Adipose tissue (tissue), 3 donors: Measurements from ENCODE around the gene ZDHHC5. TPM values are rescaled to one million over a fixed set of nuclear protein-coding genes. Genes with fewer than 3 reads are reported as not detected.
A peak's percentile ranks its signal among the peaks of the same experiment; 100 is the strongest.

ENCODE experiments used
- H3K27ac ChIP-seq: one replicate; pipeline ENCODE4 v1.5.1; 2013; ENCODE audit warnings: low read depth, low read length
- whole genome bisulfite sequencing, 3 donors: extraction: QIAGEN DNeasy Blood & Tissue Kit; methylation state at CpG; one replicate each; pipeline ENCODE4 v1.1.7; 2013; 5-methylcytosine and 5-hydroxymethylcytosine counted together
- polyA plus RNA-seq, 3 donors: library from polyadenylated mRNA; stranded (reverse); fragments of 200-250 nt; gene quantifications; one replicate each; pipeline ENCODE4 v1.2.3, GENCODE V29; 2013
- donor health status: healthy with polysubstance abuse.
- donor health status: Bipolar disorder and iron deficiency.
- donor health status: healthy.

ZDHHC5 gene, protein sequence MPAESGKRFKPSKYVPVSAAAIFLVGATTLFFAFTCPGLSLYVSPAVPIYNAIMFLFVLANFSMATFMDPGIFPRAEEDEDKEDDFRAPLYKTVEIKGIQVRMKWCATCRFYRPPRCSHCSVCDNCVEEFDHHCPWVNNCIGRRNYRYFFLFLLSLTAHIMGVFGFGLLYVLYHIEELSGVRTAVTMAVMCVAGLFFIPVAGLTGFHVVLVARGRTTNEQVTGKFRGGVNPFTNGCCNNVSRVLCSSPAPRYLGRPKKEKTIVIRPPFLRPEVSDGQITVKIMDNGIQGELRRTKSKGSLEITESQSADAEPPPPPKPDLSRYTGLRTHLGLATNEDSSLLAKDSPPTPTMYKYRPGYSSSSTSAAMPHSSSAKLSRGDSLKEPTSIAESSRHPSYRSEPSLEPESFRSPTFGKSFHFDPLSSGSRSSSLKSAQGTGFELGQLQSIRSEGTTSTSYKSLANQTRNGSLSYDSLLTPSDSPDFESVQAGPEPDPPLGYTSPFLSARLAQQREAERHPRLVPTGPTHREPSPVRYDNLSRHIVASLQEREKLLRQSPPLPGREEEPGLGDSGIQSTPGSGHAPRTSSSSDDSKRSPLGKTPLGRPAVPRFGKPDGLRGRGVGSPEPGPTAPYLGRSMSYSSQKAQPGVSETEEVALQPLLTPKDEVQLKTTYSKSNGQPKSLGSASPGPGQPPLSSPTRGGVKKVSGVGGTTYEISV
- polyA plus RNA-seq = 10 to 100 TPM; 17.5 to 34.6 (median 18.0) TPM

- 0% methylated on average over 86 to 96 of the region's 96 CpGs for WGBS, 3 donors
- peak within 1 kb of the TSS; percentile 98 for H3K27ac ChIP-seq
These were observed at the start of gene ZDHHC5 for GRCh38 chr11:57667736-57668433. Gene ZDHHC5 (plus strand): TSS chr11:57668114. CDS start chr11:57673091, 4,977 bp downstream.

DNA sequence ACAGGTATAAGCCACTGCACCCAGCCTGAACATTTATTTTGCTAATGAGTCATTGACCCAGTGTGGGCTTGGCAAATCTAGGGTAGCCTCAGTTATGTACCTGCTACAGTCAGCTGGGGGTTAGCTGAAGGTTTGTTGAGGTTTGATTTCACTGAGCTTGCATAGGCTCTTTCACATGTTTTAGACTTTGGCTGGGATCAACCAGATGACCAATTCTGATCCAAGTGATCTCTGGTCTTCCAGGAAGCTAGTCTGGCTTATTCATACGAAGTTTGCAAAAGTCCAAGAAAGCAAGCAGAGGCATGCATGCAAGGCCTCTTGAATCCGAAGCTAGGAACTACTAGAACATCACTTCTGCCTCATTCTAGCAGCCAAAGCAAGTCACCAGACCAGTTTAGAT, 49.5 kb upstream of the ZDHHC5 start:
- 79 to 86% (median 80%) methylated on average over 2 of the region's 2 CpGs for WGBS, 3 donors
- H3K27ac ChIP-seq = no peak overlapping the region

DNA sequence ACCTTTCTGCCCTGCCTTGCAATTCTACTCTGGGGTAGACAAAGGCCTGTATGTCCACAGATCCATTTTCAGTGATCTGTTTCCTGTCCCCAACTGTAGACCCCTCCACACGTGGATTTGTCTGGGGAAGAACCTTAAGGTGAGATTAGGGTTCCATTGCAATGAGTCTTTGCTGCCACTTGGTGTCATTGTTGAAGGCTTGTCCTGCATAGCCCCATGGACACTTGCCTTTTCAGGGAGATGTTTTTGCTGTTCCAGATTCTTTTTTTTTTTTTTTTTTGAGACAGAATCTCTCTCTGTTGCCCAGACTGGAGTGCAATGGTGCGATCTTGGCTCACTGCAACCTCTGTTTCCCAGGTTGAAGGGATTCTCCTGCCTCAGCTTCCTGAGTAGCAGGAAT, 48.6 kb upstream of the ZDHHC5 start:
- 91 to 96% (median 93%) methylated on average over 2 of the region's 2 CpGs for WGBS, 3 donors
- no peak overlapping the region for H3K27ac ChIP-seq

DNA sequence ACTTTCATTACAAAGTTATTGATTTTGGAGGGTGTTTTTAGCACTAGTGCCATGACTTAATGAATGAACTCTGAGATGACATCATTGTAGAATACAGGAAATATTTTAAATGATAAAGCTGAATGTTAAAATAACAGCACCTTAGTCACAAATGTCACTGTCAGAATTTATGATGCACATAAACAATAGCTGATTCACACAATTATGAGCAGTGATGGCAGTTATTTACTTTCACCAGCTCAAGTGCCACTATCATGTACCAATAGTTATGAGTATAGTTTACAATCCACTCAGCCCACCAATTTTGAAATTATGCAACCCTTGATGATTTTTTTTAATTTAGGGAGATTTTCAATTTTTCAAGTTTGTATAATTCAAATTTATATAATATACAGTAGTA, 47.4 kb upstream of the ZDHHC5 start:
- H3K27ac ChIP-seq = no peak overlapping the region

GRCh38 chr11:57622263-57622662, 45.7 kb upstream of the ZDHHC5 start:
- WGBS, 3 donors = 45 to 63% (median 54%) methylated on average over 3 of the region's 3 CpGs
- no peak overlapping the region for H3K27ac ChIP-seq

DNA sequence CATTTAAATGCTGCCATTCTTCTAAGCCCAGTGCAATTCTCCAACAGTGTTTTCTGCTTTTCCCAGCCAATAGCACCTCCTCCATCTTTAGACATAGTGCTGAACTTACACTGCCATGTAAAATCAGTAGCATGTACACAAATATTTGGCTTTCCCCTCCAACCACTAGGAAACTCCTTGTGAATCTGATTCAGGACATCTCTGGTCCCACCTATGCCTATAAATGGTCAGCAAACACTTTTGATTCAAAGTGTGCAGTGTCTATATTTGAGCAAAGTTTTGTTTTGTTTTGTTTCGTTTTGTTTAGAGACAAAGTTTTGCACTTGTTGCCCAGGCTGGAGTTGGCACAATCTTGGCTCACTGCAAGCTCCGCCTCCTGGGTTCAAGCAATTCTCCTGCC, 43.0 kb upstream of the ZDHHC5 start:
- WGBS, 3 donors = 79 to 99% (median 86%) methylated on average over 2 of the region's 2 CpGs
- H3K27ac ChIP-seq = no peak overlapping the region

DNA sequence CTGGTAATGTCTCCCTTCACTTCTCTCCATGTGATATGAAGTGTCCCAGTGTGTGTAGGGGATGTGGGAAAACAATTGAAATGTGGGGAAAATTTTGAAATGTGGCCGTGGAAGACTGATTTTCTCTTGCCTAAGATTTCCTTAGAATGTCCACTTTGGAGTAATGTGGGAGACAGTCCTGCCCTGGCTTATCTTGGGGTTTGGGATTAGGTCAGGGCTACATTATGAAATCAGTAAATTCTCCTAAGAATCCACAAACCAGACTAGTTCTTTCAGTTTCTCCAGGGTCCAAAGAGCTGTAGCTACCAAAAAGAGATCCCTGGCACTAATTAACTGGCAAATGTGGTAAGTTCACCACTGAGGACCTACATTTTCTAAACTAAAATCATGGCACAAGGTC, 41.0 kb upstream of the ZDHHC5 start:
- H3K27ac ChIP-seq = no peak overlapping the region
- WGBS, 3 donors = 63 to 84% (median 67%) methylated on average over 1 of the region's 1 CpG

GRCh38 chr11:57630171-57630570, 37.7 kb upstream of the ZDHHC5 start:
- 39 to 48% (median 43%) methylated on average over 2 of the region's 2 CpGs for WGBS, 3 donors
- H3K27ac ChIP-seq = no peak overlapping the region

DNA sequence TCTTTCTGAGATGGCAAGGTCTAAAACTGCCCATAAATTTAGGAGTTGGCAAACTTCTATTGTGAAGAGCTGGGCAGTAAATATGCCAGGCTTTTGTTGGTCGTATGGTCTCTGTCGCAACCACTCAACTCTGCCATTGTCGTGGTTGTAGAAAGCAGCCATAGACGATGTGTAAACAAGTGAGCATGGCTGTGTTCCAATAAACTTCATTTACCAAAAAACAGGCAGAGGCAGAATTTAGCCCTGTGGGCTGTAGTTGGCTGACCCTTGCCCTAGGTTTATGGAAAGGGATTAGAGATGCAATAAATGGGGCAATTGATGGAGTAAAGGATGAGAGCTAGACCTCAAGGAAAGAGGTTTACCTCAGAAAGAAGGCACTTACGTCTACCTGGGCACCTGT, 35.8 kb upstream of the ZDHHC5 start:
- 53 to 64% (median 55%) methylated on average over 5 of the region's 5 CpGs for WGBS, 3 donors
- no peak overlapping the region for H3K27ac ChIP-seq

DNA sequence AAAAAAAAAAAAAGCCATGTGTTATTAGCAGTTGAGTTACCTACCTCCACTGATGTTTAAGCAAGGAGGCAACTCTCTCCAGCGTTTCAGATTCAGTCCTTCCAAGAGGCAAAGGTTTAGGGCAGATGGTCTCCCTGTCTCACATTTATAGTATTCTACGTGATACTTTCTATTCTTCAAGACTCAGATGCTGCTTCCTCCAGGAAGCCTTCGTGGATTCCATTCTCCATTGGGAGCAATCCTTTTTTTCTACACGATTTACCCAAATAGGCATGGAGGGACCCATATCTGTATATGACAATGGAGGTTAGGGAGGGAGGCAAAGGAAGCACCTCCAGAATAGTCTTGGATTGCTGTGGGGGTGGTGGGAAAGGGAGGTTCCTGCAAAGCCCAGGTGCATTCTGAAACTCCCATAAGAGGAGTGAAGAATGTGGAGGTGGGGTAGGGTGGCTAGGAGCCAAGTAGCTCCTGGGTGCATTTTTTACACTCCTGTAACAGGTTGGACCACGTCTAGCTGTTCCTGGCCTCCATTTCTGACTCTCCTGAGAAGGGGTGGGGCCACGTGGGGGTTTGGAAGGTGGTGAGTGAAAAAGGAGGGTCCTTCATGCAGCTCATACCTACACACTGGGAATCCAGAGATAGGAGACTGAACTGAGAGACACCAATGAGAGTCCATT, 34.4 kb upstream of the ZDHHC5 start:
- H3K27ac ChIP-seq = no peak overlapping the region
- WGBS, 3 donors = 78 to 86% (median 79%) methylated on average over 6 of the region's 6 CpGs

GRCh38 chr11:57634311-57634710, 33.6 kb upstream of the ZDHHC5 start:
- no peak overlapping the region for H3K27ac ChIP-seq

DNA sequence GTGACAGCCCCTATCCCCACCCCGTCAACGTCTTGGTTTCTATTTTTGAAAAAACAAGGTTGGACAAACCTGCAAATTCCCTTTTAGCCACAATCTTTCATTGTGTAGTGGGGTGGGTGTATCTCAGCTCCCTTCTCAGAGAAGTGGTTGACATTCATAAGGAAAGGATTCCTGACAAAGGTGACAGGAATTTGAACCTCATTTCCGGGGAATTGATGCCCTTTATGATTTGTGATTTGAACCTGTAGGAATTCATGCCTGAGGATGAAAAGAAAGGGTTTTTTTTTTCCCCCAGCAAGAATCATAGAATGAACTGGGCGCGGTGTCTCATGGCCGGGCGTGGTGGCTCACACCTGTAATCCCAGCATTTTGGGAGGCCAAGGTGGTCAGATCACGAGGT, 32.7 kb upstream of the ZDHHC5 start:
- no peak overlapping the region for H3K27ac ChIP-seq
- 86 to 92% (median 92%) methylated on average over 8 of the region's 8 CpGs for WGBS, 3 donors

- WGBS, 3 donors = 16 to 23% (median 18%) methylated on average over 18 of the region's 18 CpGs
These were observed 30.3 kb upstream of the ZDHHC5 start for GRCh38 chr11:57637626-57638004.

DNA sequence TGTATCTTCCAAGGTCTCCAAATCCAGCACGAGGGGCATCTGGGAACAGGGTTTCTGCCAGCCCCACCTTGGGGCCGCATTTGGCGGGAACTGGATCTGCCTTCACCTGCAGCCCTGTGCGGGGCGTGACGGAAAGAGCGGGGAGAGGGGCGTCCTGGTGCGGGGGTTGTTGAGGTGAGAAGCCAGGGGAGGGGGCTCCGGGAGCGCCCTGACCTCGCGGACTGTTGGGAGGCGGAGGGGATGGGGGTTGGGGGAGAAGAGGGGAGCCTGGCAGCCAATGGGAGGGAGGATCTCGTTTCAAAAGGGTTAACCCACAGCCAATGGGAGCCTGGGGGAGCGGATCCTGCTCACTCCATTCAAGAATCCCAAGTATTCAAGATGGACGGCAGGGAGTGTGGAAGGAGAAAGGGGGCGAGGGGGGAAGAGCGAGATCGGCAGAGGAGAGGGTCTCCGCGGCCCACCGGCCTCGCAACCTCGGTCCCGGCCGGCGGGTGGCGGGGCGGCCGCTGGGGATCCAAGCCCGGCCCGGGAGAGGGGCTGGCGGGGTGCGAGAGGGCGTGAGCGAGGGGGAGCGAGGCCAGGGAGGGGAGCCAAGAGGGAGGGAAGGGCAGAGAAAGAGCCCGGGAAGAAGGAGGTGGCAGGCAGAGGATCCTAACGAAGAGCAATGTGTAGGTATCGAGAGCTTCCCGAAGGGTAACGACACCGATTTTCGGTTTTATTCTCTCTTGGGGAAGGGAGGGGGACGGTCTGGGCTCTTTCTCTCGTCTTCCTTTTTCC, 29.7 kb upstream of the ZDHHC5 start:
- WGBS, 3 donors = 1% methylated on average over 42 to 47 of the region's 47 CpGs
- H3K27ac ChIP-seq = no peak overlapping the region

More at GRCh38 chr11:57637626-57638004, 30.3 kb upstream of the ZDHHC5 start:
- no peak overlapping the region for H3K27ac ChIP-seq

GRCh38 chr11:57638811-57639320, 29.0 kb upstream of the ZDHHC5 start:
- WGBS, 3 donors = 1 to 6% (median 2%) methylated on average over 19 of the region's 19 CpGs

GRCh38 chr11:57639321-57640067, 28.4 kb upstream of the ZDHHC5 start:
- 9 to 31% (median 11%) methylated on average over 12 to 15 of the region's 15 CpGs for WGBS, 3 donors
- H3K27ac ChIP-seq = no peak overlapping the region

More at GRCh38 chr11:57638811-57639320, 29.0 kb upstream of the ZDHHC5 start:
- no peak overlapping the region for H3K27ac ChIP-seq

DNA sequence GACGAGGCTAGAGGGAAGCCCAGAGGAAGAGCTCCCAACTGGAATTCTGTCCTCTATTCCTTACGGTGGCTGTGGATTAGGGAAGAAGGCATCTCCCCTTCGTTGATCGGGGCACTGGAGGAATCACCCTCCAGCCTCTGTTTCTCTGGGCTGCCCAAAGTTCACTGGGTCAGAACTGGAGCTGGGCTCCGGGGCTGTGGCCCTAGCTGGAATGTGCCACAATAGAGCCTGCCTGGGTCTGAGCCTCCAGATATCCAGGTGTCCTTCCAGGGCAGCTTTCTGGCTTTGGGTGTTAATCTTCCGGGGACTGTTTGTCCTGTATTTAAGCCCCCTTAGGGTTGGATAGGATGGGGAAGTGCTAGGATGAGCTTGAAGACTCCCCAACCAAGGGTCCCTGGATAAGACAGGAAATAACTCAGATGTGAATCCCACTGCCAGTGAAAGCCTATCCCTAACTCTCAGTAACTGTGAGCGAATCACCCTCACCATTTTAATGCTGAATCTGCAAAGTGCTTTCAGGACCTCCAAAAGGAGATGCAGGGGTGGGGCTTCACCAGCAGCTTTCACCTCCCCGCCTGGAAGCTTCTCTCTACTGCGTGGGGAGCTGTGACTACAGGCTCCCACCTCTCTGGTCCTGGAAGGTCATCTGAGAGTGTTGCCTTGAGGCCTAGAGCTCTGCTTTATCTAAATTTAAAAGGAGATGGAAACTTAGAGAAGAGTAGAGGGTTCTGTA, 27.7 kb upstream of the ZDHHC5 start:
- 45 to 62% (median 47%) methylated on average over 9 of the region's 9 CpGs for WGBS, 3 donors
- H3K27ac ChIP-seq = no peak overlapping the region
